HG02852 (cell line): Measurements from ENCODE around the gene MAMDC2.
A peak's percentile ranks its signal among the peaks of the same experiment; 100 is the strongest.

Experiments
- ATAC-seq: cut with Tn5 transposase; IDR thresholded peaks from one replicate; pipeline ENCODE4 v1.9.1; 2021; ENCODE audit warnings: mild to moderate bottlenecking, moderate library complexity; ENCODE audit not compliant: unreplicated experiment

MAMDC2 gene

DNA sequence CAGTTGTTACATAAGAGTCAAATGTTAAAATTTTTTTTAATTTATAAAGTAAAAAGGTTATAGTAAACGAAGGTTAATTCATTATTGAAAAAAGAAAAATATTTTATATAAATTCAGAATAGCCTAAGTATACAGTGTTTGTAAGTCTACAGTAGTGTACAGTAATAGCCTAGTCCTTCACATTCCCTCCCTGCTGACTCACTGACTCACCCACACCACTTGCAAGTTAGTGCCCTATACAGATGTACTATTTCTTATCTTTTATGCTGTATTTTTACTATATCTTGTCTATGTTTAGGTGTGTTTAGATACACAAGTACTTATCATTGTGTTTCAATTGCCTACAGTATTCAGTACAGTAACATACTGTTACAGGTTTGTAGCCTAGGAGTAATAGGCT lies 57.6 kb downstream of the MAMDC2 start:
- ATAC-seq = no peak

DNA sequence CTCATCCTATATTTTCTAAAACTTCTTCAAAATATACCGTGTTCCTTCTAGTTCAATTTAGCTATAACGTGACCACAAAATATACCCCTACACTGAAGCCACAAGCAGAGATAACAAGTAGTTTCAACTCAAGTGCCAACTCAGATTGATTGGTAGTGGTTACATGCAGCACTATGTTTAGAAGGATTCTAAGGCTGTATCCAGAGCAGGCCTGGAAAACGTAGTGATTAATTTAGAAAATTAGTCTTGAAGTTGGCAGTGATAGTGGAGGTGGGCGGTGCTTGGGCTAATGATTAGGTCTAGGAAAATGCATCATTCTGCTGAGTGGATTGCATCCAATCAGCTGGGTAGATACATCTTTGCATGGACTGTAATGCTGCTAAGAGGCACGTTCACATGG lies 61.5 kb downstream of the MAMDC2 start:
- no peak for ATAC-seq

DNA sequence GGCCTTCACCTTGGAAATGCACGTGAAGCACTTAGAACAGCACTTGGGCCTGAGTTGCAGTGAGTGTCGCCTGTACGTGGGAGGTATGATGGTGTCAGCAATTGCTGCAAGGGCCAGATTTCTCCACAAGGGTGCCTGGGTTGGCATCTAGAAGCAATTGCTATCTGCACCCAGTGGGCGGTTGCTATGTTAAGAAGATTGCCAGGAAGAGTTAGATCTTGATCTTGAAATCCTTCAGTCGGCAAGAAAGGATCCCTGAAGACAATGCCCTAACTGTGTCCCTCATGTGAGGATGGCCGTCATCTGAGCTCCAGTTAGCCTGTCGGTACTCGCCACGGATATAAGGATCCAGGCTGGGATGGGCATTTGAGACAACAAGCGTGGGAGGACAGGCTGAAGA lies 62.9 kb downstream of the MAMDC2 start:
- ATAC-seq = no peak

GRCh38 chr9:70107558-70107957 lies 63.9 kb downstream of the MAMDC2 start:
- ATAC-seq = no peak

GRCh38 chr9:70108181-70108580 lies 64.5 kb downstream of the MAMDC2 start:
- ATAC-seq = no peak

DNA sequence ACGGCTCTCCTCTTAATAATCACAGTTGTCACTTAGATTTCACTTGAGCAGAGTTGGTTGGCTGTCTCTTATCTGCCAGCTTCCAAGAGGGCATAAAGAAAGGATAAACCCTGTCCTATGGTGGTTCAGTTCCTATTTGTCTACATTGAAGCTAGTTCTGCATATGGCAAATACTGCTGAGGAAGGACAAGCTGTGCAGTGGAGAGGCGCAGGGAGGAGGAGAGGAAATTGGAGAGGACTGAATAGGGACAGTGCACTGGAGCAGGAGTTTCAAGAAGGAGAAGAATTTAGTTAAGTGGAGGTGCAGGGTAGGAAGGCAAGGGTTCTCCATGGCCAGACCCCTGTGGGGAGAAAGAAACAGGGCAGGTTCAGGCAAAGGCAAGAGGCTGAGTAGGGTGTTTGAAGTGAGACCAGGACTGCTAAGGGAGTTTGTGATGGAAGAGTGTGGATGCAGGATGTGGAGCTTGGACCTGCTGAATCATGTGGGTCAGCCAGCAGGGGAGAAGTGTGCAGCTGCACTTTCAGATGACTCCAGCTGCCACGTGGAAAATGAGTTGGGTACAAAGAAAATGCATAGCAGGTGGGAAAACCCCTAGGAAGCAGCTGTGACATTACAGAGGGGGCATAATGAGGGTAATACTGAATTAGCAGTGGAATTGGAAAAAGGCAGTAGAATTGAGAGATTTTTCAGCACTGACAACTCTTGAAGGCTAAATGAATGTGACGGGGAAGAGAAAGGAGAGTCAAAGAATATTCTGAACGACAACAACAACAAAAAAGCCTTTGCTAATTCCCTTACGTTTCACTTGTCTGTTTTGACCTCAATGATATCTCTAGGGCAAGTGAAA lies 66.8 kb downstream of the MAMDC2 start:
- no peak for ATAC-seq

GRCh38 chr9:70111042-70111602 lies 67.5 kb downstream of the MAMDC2 start:
- ATAC-seq = peak; percentile 79

DNA sequence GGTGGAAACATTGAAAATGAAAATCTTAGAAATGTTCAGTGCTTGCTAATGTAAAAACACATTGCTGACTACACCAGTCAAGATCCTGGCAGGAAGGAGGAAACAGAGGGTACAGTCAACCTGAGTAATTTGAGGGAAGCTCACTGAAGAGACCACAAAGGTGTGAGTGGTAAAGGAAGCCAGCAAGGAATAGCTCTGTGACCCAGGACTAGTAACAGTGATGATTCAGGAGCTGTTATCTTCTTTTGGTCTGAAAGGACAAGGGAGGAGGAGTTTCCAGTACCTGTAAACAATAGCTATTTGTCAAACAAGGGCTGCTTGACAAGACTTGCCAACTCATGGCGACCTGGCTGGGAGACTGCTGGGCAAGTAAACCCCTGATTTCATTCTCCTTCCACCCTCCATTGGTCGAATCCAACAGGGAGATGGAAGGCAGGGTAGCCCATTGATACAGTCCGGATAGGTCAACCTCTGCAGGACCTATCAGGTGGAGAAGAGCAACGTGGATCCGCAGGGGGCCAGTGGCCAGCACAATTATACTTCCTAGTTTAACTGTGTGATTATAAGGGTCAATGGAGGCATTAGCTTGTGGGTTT lies 68.1 kb downstream of the MAMDC2 start:
- ATAC-seq = no peak

- no peak for ATAC-seq
Observed at GRCh38 chr9:70112981-70113380, 69.3 kb downstream of the MAMDC2 start.

DNA sequence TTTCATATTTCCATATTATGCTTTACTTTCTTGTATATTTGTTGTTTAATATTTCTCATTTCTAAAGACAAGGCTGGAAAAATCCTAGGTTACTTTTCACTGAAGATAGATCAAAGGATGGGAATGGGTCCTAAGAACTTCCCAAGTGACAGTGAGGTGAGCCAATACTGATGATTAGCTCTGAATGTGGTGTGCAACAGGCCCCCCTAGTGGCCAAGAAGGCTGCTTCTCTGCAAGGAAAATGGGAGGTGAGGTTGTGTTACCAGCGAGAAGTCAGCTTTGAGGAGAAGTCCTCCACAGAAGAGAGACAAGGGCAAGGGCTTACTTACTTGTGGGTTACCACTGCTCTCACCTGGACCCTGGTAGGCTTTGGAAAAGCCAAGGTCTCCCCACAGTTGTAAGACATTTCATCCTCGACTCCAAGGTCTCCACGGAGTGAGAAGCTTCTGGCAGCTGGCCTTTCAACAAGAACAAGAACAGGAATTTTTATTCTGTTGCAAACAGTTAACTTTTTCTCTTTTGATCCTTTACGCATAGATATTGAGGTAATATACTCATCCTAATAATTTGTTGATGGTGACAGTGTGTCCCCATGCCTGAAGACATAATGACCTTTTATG lies 69.9 kb downstream of the MAMDC2 start:
- ATAC-seq = peak; percentile 76

DNA sequence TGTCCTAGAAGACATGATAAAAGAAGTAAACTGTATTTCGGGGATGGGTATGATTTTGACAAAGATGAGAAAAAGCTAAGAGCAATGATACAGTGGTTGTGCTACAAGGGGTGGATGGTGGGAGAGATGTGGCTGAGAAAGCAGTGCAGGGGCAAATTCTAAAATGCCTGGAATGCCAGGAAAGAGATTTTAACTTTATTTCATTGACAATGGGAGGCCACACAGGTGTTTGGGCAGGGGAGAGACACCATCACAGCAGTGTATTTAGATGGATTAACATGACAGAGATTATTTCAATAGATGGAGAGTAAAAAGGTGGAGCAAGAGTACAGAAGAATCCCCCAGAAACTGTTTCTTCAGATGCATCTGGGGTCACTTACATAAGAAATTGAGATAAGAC lies 71.2 kb downstream of the MAMDC2 start:
- ATAC-seq = no peak

DNA sequence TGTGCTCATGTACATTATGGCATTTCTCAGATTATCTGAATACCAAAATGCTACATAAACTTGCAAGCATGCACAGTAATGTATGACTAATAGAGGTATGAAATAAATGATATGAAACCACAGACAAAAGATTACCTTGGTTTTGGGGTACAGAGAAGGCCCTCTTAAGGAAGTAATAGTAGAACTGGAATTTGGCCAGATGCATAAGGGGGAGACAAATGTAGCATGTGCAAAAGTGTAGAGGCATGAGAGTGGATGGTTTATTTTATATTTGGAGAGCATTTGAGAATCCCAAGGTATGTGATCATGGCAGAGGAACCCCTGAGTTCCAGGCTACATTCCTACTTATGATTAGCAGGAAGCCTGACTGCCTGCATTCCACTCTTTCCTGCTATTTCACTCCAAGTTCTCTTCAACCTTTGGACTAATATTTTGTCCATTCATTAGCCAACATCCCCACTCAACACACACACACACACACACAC lies 74.2 kb downstream of the MAMDC2 start:
- no peak for ATAC-seq

DNA sequence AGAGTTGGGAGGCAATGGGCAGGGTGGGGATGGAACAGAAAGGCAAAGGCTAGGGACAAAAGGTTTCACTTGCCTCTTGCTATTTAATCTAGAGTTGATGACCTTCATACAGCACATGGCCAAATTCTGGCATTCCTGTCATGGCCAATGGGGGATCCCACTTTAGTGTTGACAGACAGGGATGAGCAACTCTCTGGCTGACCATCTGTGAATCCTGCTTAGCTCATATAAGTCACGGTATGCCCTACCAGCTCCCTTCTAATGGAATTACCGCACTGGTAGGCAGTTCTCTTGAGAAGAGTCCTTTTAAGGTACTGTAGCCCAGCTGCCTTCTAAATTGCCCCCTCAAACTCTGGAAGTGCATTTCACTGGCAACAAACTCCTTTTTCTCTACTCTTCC lies 76.1 kb downstream of the MAMDC2 start:
- ATAC-seq = no peak

DNA sequence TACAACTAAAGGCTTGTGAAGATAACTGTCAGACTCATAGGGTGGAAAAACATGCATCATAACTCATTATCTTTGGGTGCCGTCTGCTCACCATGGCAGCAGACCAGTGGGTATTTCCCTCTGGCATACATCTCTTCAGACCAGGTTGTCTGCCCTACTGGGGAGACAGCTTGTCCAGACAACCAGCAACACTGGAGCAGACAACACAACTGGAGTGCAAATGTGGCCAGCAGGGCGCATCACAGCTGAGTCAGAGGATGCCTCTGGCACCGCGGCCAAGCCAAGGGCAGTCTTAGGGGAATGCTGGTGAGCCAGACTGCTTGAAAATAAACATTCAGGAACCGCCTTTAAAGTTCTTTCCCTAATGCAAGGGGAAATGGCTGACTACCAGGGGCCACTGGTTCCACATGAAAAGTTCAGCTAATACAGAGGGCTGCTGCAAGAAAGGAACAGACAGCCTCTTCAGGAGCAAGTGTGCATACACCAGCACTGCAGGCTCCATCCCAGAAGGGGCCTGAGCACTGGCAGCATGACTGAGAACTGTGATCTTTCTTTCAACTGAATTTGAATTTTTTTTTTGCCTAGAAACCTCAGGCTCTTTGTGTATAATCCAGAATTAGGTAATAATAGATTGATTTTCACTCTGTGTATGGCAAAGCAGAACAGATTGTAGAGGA lies 77.3 kb downstream of the MAMDC2 start:
- no peak for ATAC-seq

GRCh38 chr9:70121818-70122436 lies 78.3 kb downstream of the MAMDC2 start:
- ATAC-seq = no peak

GRCh38 chr9:70123695-70124094 lies 80.0 kb downstream of the MAMDC2 start:
- no peak for ATAC-seq

GRCh38 chr9:70125621-70126263 lies 82.1 kb downstream of the MAMDC2 start:
- no peak for ATAC-seq

GRCh38 chr9:70127036-70127435 lies 83.4 kb downstream of the MAMDC2 start:
- ATAC-seq = no peak

DNA sequence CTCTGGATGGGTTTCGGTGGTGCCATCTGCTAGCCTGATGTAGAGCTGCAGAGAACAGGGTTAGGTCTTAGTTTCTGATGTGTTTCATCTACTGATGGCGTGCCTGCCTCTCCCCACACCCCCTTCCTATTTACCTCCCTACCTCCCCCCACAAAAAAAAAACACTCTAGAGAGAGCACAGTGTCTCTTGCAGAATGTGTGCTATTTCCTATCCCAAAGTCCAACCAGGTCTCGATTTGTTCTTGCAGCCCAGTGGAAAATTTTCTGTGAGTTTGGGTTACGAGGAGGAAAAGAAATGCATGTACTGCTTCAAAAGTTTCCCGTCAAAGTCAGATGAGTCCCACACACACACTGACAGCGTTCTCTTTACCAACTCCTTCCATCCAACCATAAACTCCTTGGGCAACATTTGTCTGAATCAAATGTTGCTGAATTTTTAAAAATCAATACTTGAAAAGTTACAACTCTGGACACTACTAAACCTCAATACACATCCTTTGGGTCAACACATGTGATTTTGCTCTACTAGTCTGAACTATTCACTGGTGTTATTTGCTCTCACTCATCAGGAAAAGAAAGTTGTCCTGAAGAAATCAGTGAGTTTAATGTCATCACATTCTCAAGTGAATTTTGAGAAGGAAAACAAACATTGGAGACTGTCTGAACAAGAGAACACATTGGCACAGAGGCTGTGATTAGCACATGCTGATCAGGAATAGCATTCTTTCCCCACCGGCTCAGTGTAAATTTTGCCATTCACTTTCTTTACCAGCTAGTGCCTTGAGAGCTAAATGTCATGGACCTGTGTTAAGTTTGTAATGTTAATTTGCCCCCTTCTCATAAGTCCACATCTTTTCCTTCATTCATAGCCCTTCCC lies 84.1 kb downstream of the MAMDC2 start:
- no peak for ATAC-seq
